Measurements from ENCODE around the gene FNDC3B.

DNA sequence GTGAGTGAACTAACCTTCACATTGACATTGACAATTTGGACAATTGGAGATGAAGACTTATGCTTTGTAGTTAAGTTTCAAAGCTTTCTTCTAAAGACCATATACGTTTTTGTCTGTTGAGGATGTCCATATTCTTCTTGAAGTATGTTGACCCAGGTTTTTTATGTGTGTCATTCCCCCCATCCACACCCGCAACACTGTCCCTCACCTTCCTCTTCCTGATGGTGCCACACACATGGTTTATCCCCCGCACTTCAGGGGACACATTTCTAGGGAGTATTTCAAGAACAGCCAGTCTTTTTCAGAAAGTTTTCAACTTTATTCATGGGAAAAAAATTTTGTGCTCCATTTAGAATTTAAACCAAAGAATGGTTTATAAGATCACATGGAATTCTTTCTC lies 303.7 kb downstream of the FNDC3B start:
- TF ChIP-seq, protein P1, sequence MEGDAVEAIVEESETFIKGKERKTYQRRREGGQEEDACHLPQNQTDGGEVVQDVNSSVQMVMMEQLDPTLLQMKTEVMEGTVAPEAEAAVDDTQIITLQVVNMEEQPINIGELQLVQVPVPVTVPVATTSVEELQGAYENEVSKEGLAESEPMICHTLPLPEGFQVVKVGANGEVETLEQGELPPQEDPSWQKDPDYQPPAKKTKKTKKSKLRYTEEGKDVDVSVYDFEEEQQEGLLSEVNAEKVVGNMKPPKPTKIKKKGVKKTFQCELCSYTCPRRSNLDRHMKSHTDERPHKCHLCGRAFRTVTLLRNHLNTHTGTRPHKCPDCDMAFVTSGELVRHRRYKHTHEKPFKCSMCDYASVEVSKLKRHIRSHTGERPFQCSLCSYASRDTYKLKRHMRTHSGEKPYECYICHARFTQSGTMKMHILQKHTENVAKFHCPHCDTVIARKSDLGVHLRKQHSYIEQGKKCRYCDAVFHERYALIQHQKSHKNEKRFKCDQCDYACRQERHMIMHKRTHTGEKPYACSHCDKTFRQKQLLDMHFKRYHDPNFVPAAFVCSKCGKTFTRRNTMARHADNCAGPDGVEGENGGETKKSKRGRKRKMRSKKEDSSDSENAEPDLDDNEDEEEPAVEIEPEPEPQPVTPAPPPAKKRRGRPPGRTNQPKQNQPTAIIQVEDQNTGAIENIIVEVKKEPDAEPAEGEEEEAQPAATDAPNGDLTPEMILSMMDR (IDR thresholded peaks at IDR 0.05) = no peak
- TF ChIP-seq POLR2A (IDR thresholded peaks at IDR 0.05) = no peak
